ENCODE results near the gene PON3. TPM values are rescaled to one million over a fixed set of nuclear protein-coding genes. Genes with fewer than 3 reads are reported as not detected.

Gene PON3
- total RNA-seq, 1 experiment from 2014 or later = 15.0 TPM

GRCh38 chr7:95405208-95405607 lies 9.0 kb upstream of the PON3 start:
- intact Hi-C loops (cut with micrococcal nuclease; ENCODE audit: unreplicated experiment) = no loop called here
- no peaks in the 10 kb centered on the region; the same call in 1 of the 2 replicates for H3K36me3 ChIP-seq (ENCODE audit: control insufficient read depth, insufficient read depth, low read length)
- Mint-ChIP-seq H3K27ac (ENCODE audit: unreplicated experiment) (no peak overlapping the region), H3K9me3 (ENCODE audit: unreplicated experiment) (no peaks in the 10 kb centered on the region), H3K4me1 (ENCODE audit: low read depth, unreplicated experiment) (peaks cover 11% of the 10 kb centered on the region), H3K27me3 (ENCODE audit: insufficient read depth, unreplicated experiment) (no peaks in the 10 kb centered on the region), H3K36me3 (ENCODE audit: insufficient read depth, unreplicated experiment) (peaks cover 39% of the 10 kb centered on the region), H3K4me3 (ENCODE audit: unreplicated experiment) (no peak overlapping the region)
- no peak overlapping the region for H3K4me3 ChIP-seq (ENCODE audit: low read depth, low read length)
- DNase-seq = no peak
- no peaks in the 10 kb centered on the region for H3K27me3 ChIP-seq (replicated peaks; ENCODE audit: control insufficient read depth, insufficient read depth, low read length)
- no TSS peak for BruUV-seq (replicated peaks)
- TF ChIP-seq CTCF (IDR thresholded peaks at IDR 0.05; ENCODE audit: insufficient read depth in 1 of 2, low read depth in 1 of 2, low read length in 1 of 2, severe bottlenecking in 1 of 2, unreplicated experiment in 1 of 2) = no peak
- CTCF ChIA-PET = interaction anchor here (1.8 kb wide), 1 partner anchor 9 kb away, joined by 7 read pairs; the partner anchor contains the start of gene PON3
- no peaks in the 10 kb centered on the region for H3K9me3 ChIP-seq
- H3K4me1 ChIP-seq = no peaks in the 10 kb centered on the region
- POLR2A ChIA-PET = no interaction called here

GRCh38 chr7:95404316-95404865 lies 8.2 kb upstream of the PON3 start:
- no peaks in the 10 kb centered on the region for H3K36me3 ChIP-seq (ENCODE audit: control insufficient read depth, insufficient read depth, low read length)
- intact Hi-C loops (cut with micrococcal nuclease; ENCODE audit: unreplicated experiment) = no loop called here
- Mint-ChIP-seq H3K27ac (ENCODE audit: unreplicated experiment) (no peak overlapping the region), H3K27me3 (ENCODE audit: insufficient read depth, unreplicated experiment) (no peaks in the 10 kb centered on the region), H3K9me3 (ENCODE audit: unreplicated experiment) (no peaks in the 10 kb centered on the region), H3K4me3 (ENCODE audit: unreplicated experiment) (no peak overlapping the region), H3K4me1 (ENCODE audit: low read depth, unreplicated experiment) (peaks cover 11% of the 10 kb centered on the region), H3K36me3 (ENCODE audit: insufficient read depth, unreplicated experiment) (peaks cover 33% of the 10 kb centered on the region)
- ChIA-PET CTCF (no interaction called here), POLR2A (no interaction called here)
- no peak for TF ChIP-seq CTCF (IDR thresholded peaks at IDR 0.05; ENCODE audit: insufficient read depth in 1 of 2, low read depth in 1 of 2, low read length in 1 of 2, severe bottlenecking in 1 of 2, unreplicated experiment in 1 of 2)
- no peaks in the 10 kb centered on the region for H3K9me3 ChIP-seq
- H3K4me3 ChIP-seq (ENCODE audit: low read depth, low read length) = no peak overlapping the region
- BruUV-seq (replicated peaks) = no TSS peak
- H3K4me1 ChIP-seq = no peaks in the 10 kb centered on the region
- H3K27me3 ChIP-seq (replicated peaks; ENCODE audit: control insufficient read depth, insufficient read depth, low read length) = no peaks in the 10 kb centered on the region
- no peak for DNase-seq

GRCh38 chr7:95398155-95398940 lies 2.2 kb upstream of the PON3 start:
- CTCF ChIA-PET = interaction anchor here (1.5 to 3.6 kb wide), 2 partner anchors 12 to 79 kb away, joined by 4 to 70 read pairs; no protein-coding TSS in a partner anchor

More at GRCh38 chr7:95398155-95398940, 2.2 kb upstream of the PON3 start:
- intact Hi-C loops (cut with micrococcal nuclease; ENCODE audit: unreplicated experiment) = no loop called here
- Mint-ChIP-seq H3K36me3 (ENCODE audit: insufficient read depth, unreplicated experiment) (peaks cover 13% of the 10 kb centered on the region), H3K27me3 (ENCODE audit: insufficient read depth, unreplicated experiment) (no peaks in the 10 kb centered on the region), H3K4me3 (ENCODE audit: unreplicated experiment) (peak overlapping the region; percentile 82), H3K27ac (ENCODE audit: unreplicated experiment) (no peak overlapping the region), H3K9me3 (ENCODE audit: unreplicated experiment) (no peaks in the 10 kb centered on the region), H3K4me1 (ENCODE audit: low read depth, unreplicated experiment) (peaks cover 11% of the 10 kb centered on the region)
- POLR2A ChIA-PET = interaction anchor here (0.7 kb wide), 1 partner anchor 43 kb away, joined by 3 read pairs; no protein-coding TSS in a partner anchor
- TF ChIP-seq CTCF (IDR thresholded peaks at IDR 0.05; ENCODE audit: insufficient read depth in 1 of 2, low read depth in 1 of 2, low read length in 1 of 2, severe bottlenecking in 1 of 2, unreplicated experiment in 1 of 2) = no peak
- Histone ChIP-seq H3K4me3 (ENCODE audit: low read depth, low read length) (no peak overlapping the region), H3K27me3 (replicated peaks; ENCODE audit: control insufficient read depth, insufficient read depth, low read length) (no peaks in the 10 kb centered on the region), H3K36me3 (ENCODE audit: control insufficient read depth, insufficient read depth, low read length) (no peaks in the 10 kb centered on the region), H3K4me1 (peaks cover 9% of the 10 kb centered on the region; the same call in 1 of the 2 replicates), H3K9me3 (no peaks in the 10 kb centered on the region)
- DNase-seq = peak in 1 of 2 experiments; percentile 16
- BruUV-seq (replicated peaks) = no TSS peak
